ENCODE data around the gene DEGS1. TPM values are rescaled to one million over a fixed set of nuclear protein-coding genes. Genes with fewer than 3 reads are reported as not detected.

DEGS1 gene
- total RNA-seq, 1 donor from 2014 or later, result 36.1 TPM

Other genes with a start within 250 kb of the DEGS1 start
- gene FBXO28, start 69.1 kb upstream of the DEGS1 start, total RNA-seq, result 23.9 TPM
- 11.6 TPM for gene NVL, start 146.9 kb downstream of the DEGS1 start, total RNA-seq
- gene CNIH4, start 173.6 kb downstream of the DEGS1 start, total RNA-seq, result 30.1 TPM

Measured in cardiac septum (tissue), 1 donor.